SK-N-SH (cell line): ENCODE results near the gene DLD.

Experiments
- EP300 ChIP-seq, 2 experiments: IDR thresholded peaks; 2 replicates each; pipeline versions ENCODE4 v1.4.0 to v1.6.1; 2012; ENCODE audit warnings: borderline replicate concordance in 1 of 2, low read depth in 1 of 2, low read length in 1 of 2
- POLR2AphosphoS5 ChIP-seq: IDR thresholded peaks from 2 replicates; pipeline ENCODE4 v1.6.1; 2012; ENCODE audit warnings: low read depth, low read length
- RAD21 ChIP-seq: IDR thresholded peaks from 2 replicates; pipeline ENCODE4 v1.6.1; 2012; ENCODE audit warnings: mild to moderate bottlenecking, low read length
- SIN3A ChIP-seq: IDR thresholded peaks from 2 replicates; pipeline ENCODE4 v1.6.1; 2012; ENCODE audit warnings: low read depth, mild to moderate bottlenecking, low read length, moderate library complexity, borderline replicate concordance
- SMC3 ChIP-seq: IDR thresholded peaks from 2 replicates; pipeline ENCODE4 v1.6.1; 2012; ENCODE audit warnings: low read depth, low read length, improper control_type of control experiment
- TCF12 ChIP-seq: IDR thresholded peaks from 2 replicates; pipeline ENCODE4 v1.4.0; 2012
- TF ChIP-seq, protein P1 (sequence below): fragments of 200-600 bp; sonication (generic); IDR thresholded peaks from 2 replicates; pipeline ENCODE4 v1.6.1; 2017; ENCODE audit warnings: antibody characterized with exemption, mild to moderate bottlenecking, moderate library complexity

GRCh38 chr7:107948645-107949442 lies 57.9 kb downstream of the DLD start:
- TF ChIP-seq EP300 (IDR thresholded peaks at IDR 0.05; ENCODE audit: borderline replicate concordance in 1 of 2, low read depth in 1 of 2, low read length in 1 of 2) (peak; percentile 57 to 97), SMC3 (no peak), TCF12 (peak; percentile 96), POLR2AphosphoS5 (peak; percentile 83; the same call in 1 of the 2 replicates), SIN3A (peak; percentile 77; the same call in 1 of the 2 replicates), RAD21 (no peak)
- TF ChIP-seq, protein P1, sequence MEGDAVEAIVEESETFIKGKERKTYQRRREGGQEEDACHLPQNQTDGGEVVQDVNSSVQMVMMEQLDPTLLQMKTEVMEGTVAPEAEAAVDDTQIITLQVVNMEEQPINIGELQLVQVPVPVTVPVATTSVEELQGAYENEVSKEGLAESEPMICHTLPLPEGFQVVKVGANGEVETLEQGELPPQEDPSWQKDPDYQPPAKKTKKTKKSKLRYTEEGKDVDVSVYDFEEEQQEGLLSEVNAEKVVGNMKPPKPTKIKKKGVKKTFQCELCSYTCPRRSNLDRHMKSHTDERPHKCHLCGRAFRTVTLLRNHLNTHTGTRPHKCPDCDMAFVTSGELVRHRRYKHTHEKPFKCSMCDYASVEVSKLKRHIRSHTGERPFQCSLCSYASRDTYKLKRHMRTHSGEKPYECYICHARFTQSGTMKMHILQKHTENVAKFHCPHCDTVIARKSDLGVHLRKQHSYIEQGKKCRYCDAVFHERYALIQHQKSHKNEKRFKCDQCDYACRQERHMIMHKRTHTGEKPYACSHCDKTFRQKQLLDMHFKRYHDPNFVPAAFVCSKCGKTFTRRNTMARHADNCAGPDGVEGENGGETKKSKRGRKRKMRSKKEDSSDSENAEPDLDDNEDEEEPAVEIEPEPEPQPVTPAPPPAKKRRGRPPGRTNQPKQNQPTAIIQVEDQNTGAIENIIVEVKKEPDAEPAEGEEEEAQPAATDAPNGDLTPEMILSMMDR, result no peak
